PC-9 (cell line): ENCODE measurements around the gene EEPD1.

Source experiments
- CTCF ChIP-seq: fragments of 200-600 bp; sonication (generic); conservative IDR thresholded peaks from 2 replicates; pipeline ENCODE4 v1.6.1; 2017; ENCODE audit warnings: mixed run types, antibody characterized with exemption, mild to moderate bottlenecking, moderate library complexity
- EZH2 ChIP-seq: fragments of 200-600 bp; sonication (generic); IDR thresholded peaks from 2 replicates; pipeline ENCODE4 v1.8.0; 2017; ENCODE audit warnings: antibody characterized with exemption, low read depth

- TF ChIP-seq CTCF (no peak), EZH2 (no peak)
These were observed 35.2 kb downstream of the EEPD1 start for GRCh38 chr7:36188266-36188665.
